Stimulated activated CD8-positive, alpha-beta memory T cell treated with anti-CD3 and anti-CD28 coated beads, Interleukin-12 subunit alpha, Interleukin-12 subunit beta, amount 100 ng/mL, for 24 hours (primary cell): ENCODE data around the gene PRDM5.
"Not testable (repeated sequence)": the region's sequence is repeated elsewhere in the genome, so short reads cannot be mapped to it uniquely, and the experiment has no call there.

Experiments used
- DNase-seq: peaks from one replicate; pipeline ENCODE4 v3.0.0-alpha.2; 2020; ENCODE audit errors: extremely low read depth

The PRDM5 gene

GRCh38 chr4:120703908-120704307, 218.6 kb downstream of the PRDM5 start:
- no peak for DNase-seq

DNA sequence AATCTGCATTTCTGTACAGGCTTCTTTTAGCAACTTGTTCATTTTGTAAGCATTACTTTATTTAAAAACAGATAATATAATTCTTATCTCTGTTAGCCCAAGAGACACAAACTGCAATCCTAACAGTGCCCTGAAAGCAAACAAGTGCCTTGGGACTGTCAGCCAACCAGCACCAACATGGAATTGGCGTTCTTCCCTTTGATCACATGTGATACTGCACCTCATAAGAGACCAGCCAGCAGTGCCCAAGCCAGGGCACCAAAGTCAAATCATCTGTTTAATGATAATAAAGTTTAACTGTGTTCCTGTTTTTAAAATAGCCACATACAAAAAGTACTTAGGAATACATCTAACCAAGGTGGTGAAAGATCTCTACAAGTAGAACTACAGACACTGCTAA, 223.2 kb downstream of the PRDM5 start:
- no peak for DNase-seq

- DNase-seq: no peak
Observed at GRCh38 chr4:120694973-120695372, 227.6 kb downstream of the PRDM5 start.

- no peak for DNase-seq
Observed at GRCh38 chr4:120693816-120694215, 228.7 kb downstream of the PRDM5 start.

GRCh38 chr4:120692964-120693363, 229.6 kb downstream of the PRDM5 start:
- no peak for DNase-seq

- DNase-seq: no peak
Observed at GRCh38 chr4:120691536-120691935, 231.0 kb downstream of the PRDM5 start.

DNA sequence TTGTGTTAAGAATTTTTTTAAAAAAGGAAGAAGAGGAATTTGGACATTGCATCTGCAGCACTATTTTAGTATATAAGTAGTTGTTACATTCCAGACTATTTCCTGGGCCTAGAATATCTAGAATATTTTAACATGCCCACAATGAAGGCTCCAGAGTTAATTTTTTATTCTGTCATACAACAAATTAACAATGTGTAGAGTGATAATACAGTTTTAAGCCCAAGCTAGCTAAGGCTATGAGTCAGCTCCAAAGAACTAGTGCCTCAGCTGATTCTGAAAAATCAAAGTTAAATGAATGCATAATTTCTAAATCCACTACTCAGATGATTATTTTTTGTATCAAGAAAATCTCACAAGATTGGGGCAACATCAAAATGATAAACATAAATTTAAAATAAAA, 231.4 kb downstream of the PRDM5 start:
- no peak for DNase-seq

GRCh38 chr4:120688791-120689190, 233.7 kb downstream of the PRDM5 start:
- DNase-seq: no peak

DNA sequence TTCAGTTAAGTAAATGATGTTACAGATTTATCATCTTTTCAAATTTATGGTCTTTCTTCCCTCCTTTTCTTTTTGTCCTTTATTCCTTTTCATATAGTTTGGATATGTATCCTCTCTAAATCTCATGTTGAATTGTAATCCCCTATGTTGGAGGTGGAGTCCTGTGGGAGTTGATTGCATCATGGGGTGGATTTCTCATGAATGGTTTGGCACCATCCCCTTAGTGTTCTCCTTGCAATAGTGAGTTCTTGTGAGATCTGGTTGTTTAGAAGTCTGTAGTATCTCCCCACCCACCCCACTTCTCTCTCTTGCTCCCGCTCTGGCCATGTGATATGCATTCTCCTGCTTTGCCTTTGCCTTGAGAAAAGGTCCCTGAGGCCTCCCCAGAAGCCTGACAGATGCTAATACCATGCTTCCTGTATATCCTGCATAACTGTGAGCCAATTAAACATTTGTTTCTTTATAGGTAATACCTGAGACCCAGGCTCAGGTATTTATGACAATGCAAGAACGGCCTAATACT, 236.7 kb downstream of the PRDM5 start:
- no peak for DNase-seq

- no peak for DNase-seq
Observed at GRCh38 chr4:120683897-120684540, 238.5 kb downstream of the PRDM5 start.

DNA sequence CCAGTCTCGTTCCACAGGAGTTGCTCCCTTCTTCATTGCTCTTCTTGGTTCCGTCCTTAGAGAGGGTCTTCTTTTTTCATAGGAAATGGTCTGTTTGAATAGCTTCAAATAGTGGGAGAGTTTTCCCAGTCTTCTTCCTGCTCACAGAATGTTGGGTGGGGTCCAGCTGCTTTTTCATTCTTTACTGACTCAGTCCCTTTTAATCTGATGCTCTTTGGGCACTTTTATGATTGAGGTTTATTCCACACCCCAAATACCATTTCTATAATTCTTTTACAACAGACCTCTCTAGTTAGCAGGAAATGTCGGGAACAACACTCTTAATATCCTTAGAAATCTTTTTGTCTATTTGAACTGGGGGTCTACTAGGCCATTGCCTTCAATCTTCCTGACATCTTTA, 239.5 kb downstream of the PRDM5 start:
- DNase-seq: no peak

- DNase-seq: no peak
Observed at GRCh38 chr4:120680647-120681228, 241.8 kb downstream of the PRDM5 start.

DNA sequence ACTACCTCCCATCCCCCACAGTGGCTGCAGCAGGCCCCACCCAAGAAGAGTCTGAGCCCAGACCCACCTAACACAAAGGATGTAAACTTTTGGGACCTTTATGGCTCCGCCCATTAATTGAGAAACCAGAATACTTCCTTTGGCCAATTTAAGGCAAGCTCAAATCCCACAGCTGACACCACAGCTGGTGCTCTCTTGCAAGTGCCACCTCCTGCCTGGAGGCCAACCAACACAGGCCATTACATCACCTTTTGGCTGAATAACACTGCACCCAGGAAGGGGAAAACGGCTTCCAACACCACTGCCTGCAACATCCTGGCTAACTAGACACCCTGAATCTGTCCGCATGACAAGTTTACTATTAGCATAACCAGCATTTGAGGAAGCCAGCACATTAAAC, 248.8 kb downstream of the PRDM5 start:
- no peak for DNase-seq

DNA sequence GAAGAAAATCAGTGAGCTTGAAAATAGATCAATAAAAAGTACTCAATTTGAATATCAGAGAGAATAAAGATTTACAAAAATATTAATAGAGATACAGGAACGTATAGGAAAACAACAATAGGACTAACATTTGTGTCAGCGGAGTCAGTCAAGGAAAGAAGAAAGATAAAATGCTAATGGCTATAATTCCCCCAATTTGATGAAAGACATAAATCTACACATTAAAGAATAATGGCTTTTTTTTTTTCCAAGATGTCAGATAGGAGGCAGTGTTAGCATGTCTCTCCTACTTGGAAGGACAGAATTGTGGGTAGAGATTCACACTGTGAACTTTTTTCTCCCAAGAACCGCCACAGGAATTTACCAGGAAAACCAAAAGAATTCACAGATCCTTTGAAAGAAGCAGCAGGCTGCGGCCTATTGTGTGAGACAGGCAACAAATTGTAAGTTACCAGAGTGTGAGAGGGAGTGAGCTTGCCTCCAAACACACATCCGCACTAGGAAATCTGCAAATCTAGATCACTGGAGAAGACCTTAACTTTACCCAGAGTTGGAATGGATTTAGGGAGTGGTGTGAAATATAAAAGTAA, 249.9 kb downstream of the PRDM5 start:
- DNase-seq: no peak

DNA sequence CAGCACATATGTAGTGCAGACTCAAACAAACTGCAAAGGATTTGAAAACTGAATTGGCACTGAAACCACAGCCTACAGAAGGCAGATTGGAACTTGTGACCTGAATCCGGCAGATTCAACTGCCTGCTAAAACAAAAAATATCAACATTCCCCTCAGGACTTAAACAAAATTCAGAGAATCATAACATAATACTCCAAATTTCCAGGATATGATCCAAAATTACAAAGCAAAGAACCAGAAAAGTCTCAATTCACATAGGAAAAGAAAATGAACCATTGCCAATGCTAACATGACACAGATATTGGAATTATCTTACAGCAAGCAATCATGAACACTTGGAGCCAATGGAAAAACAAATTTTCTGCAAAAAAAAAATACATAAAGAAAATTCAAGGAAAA, 250.4 kb downstream of the PRDM5 start:
- no peak for DNase-seq

DNA sequence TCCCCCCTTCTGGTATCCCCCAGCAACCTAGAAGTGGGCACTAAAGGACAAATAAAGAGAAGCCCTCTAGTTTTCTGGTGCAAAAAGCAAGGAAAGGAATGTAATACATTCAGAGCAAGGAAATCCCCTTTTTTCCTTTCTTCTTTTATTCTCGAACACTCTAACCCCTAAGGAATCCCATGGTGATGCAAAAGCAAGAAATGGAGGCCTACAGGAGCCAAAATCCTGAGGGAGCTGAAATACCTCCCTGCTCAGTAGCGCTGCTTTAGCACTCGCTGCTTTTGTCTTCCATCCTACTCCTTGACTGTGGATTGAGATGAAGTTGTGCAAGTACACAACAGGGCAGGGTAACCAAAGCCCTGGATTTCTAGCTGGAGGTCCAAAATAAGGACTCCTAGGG, 251.0 kb downstream of the PRDM5 start:
- DNase-seq: no peak

DNA sequence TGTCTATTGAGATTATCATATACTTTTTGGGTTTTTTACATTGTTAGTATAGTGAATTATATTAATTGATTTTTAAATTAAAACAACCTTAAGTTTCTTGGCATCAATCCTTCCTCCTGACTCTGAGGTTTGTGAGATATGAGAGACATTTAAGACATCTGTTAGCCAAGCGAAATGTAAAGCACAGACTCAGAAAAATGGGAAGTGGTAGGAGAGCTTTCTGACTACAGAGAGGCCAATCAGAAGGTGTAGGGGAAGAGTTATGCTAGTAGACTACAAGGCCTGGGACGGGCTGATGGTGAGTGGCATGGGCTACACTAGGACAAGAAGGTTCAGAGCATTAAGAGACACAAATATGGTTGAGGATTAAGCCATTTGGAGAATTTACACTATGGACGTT, 255.4 kb downstream of the PRDM5 start:
- DNase-seq: no peak

- DNase-seq: no peak
Observed at GRCh38 chr4:120664851-120665250, 257.7 kb downstream of the PRDM5 start.

- DNase-seq: no peak
Observed at GRCh38 chr4:120659616-120660170, 262.8 kb downstream of the PRDM5 start.

GRCh38 chr4:120658772-120659171, 263.8 kb downstream of the PRDM5 start:
- no peak for DNase-seq

DNA sequence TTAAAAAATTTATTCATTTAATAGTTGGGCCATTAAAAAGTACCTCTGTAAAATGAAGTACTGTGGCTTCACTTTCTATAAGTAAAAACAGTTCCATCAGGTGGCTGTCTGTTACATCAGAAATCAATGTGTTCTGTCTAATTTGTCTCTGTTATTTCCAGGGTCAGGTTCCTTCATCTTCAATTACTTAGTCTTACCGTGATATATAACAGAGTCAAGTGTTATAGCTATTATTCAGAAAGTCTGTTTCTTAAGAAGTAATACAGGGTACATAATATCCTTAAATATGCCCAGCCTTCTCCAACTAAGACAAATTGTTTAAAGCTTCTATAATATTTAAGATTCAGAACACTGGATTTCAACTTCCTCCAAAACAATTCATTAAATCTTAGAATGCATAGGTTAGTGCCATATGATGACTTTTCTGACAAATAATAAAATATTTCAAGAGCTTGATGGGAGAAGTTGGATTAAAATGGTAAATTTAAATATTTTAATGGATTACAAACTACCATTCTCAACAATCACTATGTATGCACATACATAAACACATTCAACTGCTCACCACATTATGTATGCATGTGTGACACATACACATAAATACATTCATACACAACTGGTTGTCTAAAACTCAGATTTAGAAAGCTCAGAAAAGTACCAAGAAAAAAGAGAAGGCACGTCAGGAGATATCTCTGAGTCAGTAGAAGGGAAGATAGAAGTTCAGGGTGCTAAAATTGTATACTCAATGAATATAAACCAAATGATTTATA, 268.5 kb downstream of the PRDM5 start:
- no peak for DNase-seq

DNA sequence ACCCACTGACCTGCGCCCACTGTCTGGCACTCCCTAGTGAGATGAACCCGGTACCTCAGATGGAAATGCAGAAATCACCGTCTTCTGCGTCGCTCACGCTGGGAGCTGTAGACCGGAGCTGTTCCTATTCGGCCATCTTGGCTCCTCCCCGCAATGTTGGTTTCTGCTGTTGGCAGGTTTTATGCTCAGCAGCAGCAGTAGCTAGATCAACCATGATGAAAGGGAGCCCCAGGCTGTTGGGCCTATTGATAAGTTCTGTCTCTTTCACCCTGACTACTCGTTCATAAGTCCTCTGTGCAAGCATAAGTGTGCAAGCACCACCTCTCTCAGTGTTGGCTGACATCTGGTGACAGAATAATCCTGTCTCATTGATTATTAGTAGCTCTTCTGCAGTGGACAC, 274.2 kb downstream of the PRDM5 start:
- DNase-seq: not testable (repeated sequence)
